ENCODE results near the gene WDR4. TPM values are rescaled to one million over a fixed set of nuclear protein-coding genes. Genes with fewer than 3 reads are reported as not detected.
"Not testable (repeated sequence)": the region's sequence is repeated elsewhere in the genome, so short reads cannot be mapped to it uniquely, and the experiment has no call there.

Gene WDR4
- polyA plus RNA-seq, 10 donors, result 5.2 to 10.4 (median 8.4) TPM

GRCh38 chr21:42820616-42821465 is 58.5 kb downstream of the WDR4 start:
- no peak for DNase-seq

GRCh38 chr21:42819861-42820615 is 59.3 kb downstream of the WDR4 start:
- no peak for DNase-seq

GRCh38 chr21:42818328-42818749 is 61.0 kb downstream of the WDR4 start:
- peak; percentile 7 to 55 (median 55) for DNase-seq

GRCh38 chr21:42815217-42815616 is 64.1 kb downstream of the WDR4 start:
- DNase-seq, result no peak

- not testable (repeated sequence) for DNase-seq
Measured at GRCh38 chr21:42812528-42813241, 66.7 kb downstream of the WDR4 start.

- no peak for DNase-seq
Measured at GRCh38 chr21:42811960-42812359, 67.4 kb downstream of the WDR4 start.

- DNase-seq, result no peak
Measured at GRCh38 chr21:42809577-42810475, 69.5 kb downstream of the WDR4 start.

- DNase-seq, result no peak
Measured at GRCh38 chr21:42809171-42809570, 70.2 kb downstream of the WDR4 start.

- no peak for DNase-seq
Measured at GRCh38 chr21:42807938-42808613, 71.3 kb downstream of the WDR4 start.

GRCh38 chr21:42807293-42807895 is 71.9 kb downstream of the WDR4 start:
- DNase-seq, result not testable (repeated sequence)

- DNase-seq, result no peak
Measured at GRCh38 chr21:42806509-42807140, 72.7 kb downstream of the WDR4 start.

- not testable (repeated sequence) for DNase-seq
Measured at GRCh38 chr21:42801616-42802015, 77.7 kb downstream of the WDR4 start.

- DNase-seq, result no peak
Measured at GRCh38 chr21:42799948-42800347, 79.4 kb downstream of the WDR4 start.

GRCh38 chr21:42799516-42799915 is 79.8 kb downstream of the WDR4 start:
- DNase-seq, result no peak

Other genes starting within 250 kb of the WDR4 start
- 10 to 100 TPM in 2 of 10 donors, 1 to 10 TPM in 8; 6.7 to 10.7 (median 8.5) TPM for gene PDE9A, start 225.9 kb downstream of the WDR4 start, polyA plus RNA-seq (ENCODE audit: insufficient read length in 10 of 10)
- gene NDUFV3, start 13.8 kb upstream of the WDR4 start, polyA plus RNA-seq (ENCODE audit: insufficient read length in 10 of 10), result 10 to 100 TPM; 22.1 to 38.2 (median 32.4) TPM
- 1 to 10 TPM in 3 of 10 donors, under 1 TPM in 7; 0.23 to 1.6 (median 0.60) TPM for gene ERVH48-1, start 46.1 kb upstream of the WDR4 start, polyA plus RNA-seq (ENCODE audit: insufficient read length in 10 of 10)
- 10 to 100 TPM; 14.3 to 19.9 (median 17.0) TPM for gene PKNOX1, start 95.0 kb upstream of the WDR4 start, polyA plus RNA-seq (ENCODE audit: insufficient read length in 10 of 10)
- gene CBS, start 196.3 kb upstream of the WDR4 start, polyA plus RNA-seq (ENCODE audit: insufficient read length in 10 of 10), result 10 to 100 TPM in 1 of 10 donors, 1 to 10 TPM in 9; 2.9 to 10.2 (median 6.0) TPM
- 10 to 100 TPM in 9 of 10 donors, 1 to 10 TPM in 1; 8.6 to 45.0 (median 23.5) TPM for gene U2AF1, start 228.0 kb upstream of the WDR4 start, polyA plus RNA-seq (ENCODE audit: insufficient read length in 10 of 10)

Data from muscle of back (tissue), 11 donors.